ENCODE data around the gene PRDM2.

DNA sequence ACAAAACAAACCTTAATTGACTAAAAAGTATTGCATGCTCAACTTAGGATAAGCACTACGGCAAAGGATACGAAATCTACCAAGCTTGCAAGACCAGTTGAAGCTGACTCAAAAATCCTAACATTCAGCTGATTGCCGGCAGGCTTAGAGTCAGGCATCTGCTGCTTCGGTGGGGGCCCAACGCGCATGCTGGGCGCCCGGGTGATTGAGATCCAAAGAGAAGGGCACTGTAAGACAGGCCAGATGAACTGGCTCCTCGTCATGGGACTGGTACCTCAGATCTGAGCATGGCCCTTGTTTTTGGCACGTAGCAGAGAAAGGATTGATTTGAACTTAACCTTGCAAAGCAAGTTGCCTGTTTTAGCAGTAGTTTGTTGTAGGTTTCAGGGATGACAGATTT, 86.6 kb downstream of the PRDM2 start:
- TF ChIP-seq, protein P1, sequence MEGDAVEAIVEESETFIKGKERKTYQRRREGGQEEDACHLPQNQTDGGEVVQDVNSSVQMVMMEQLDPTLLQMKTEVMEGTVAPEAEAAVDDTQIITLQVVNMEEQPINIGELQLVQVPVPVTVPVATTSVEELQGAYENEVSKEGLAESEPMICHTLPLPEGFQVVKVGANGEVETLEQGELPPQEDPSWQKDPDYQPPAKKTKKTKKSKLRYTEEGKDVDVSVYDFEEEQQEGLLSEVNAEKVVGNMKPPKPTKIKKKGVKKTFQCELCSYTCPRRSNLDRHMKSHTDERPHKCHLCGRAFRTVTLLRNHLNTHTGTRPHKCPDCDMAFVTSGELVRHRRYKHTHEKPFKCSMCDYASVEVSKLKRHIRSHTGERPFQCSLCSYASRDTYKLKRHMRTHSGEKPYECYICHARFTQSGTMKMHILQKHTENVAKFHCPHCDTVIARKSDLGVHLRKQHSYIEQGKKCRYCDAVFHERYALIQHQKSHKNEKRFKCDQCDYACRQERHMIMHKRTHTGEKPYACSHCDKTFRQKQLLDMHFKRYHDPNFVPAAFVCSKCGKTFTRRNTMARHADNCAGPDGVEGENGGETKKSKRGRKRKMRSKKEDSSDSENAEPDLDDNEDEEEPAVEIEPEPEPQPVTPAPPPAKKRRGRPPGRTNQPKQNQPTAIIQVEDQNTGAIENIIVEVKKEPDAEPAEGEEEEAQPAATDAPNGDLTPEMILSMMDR (IDR thresholded peaks at IDR 0.05; ENCODE audit: low read length), result no peak
- TF ChIP-seq EZH2phosphoT487 (IDR thresholded peaks at IDR 0.05; ENCODE audit: low read length) (no peak), EZH2 (optimal IDR thresholded peaks at IDR 0.05; ENCODE audit: low read depth, low read length) (no peak)
